NOMO-1 treated with dmso at 0.1 percent for 144 hours (cell line): ENCODE results near the gene LRRC18.

Experiments used
- DNase-seq: peaks from one replicate; lab custom pipeline; 2025; ENCODE audit not compliant: unreplicated experiment; lab: John Stamatoyannopoulos, UW

Gene LRRC18

GRCh38 chr10:48884179-48885045, 55.2 kb downstream of the LRRC18 start:
- DNase-seq: no peak

GRCh38 chr10:48883701-48884100, 55.9 kb downstream of the LRRC18 start:
- no peak for DNase-seq

- DNase-seq: no peak
Observed at GRCh38 chr10:48882881-48883280, 56.8 kb downstream of the LRRC18 start.

- no peak for DNase-seq
Observed at GRCh38 chr10:48881937-48882336, 57.7 kb downstream of the LRRC18 start.

- DNase-seq: no peak
Observed at GRCh38 chr10:48880016-48880705, 59.5 kb downstream of the LRRC18 start.

- no peak for DNase-seq
Observed at GRCh38 chr10:48879451-48879850, 60.2 kb downstream of the LRRC18 start.

GRCh38 chr10:48878091-48878490, 61.5 kb downstream of the LRRC18 start:
- no peak for DNase-seq

GRCh38 chr10:48872234-48872633, 67.4 kb downstream of the LRRC18 start:
- DNase-seq: no peak
